MG63 (cell line): Measurements from ENCODE around the gene PSMA3. TPM values are rescaled to one million over a fixed set of nuclear protein-coding genes. Genes with fewer than 3 reads are reported as not detected.

Experiments
- total RNA-seq: library from RNA; depleted of rRNA; stranded (reverse); fragments of >200 nt; shearing (Covaris generic); gene quantifications from 2 replicates; pipeline ENCODE4 v1.2.3, GENCODE V29; 2014; ENCODE audit warnings: low replicate concordance; rRNA removed

Gene PSMA3
- total RNA-seq, 1 experiment from 2014 or later: 96.6 TPM

Other genes with a start within 250 kb of the PSMA3 start
- 1.9 TPM in 1 of 2 replicates, not detected in the other for gene ARMH4, start 92.6 kb upstream of the PSMA3 start, total RNA-seq
- 28.5 and 40.1 TPM in 2 replicates for gene ACTR10, start 44.7 kb upstream of the PSMA3 start, total RNA-seq
- 1.3 and 15.2 TPM in 2 replicates for gene ARID4A, start 53.7 kb downstream of the PSMA3 start, total RNA-seq
- gene TOMM20L, start 151.1 kb downstream of the PSMA3 start, total RNA-seq: not detected in 2 replicates
- 49.2 and 80.2 TPM in 2 replicates for gene TIMM9, start 182.7 kb downstream of the PSMA3 start, total RNA-seq
- gene KIAA0586, start 182.9 kb downstream of the PSMA3 start, total RNA-seq: 11.5 and 28.4 TPM in 2 replicates